Measurements from ENCODE around the gene KIRREL1. TPM values are rescaled to one million over a fixed set of nuclear protein-coding genes. Genes with fewer than 3 reads are reported as not detected.

KIRREL1 gene
- total RNA-seq, 1 experiment from 2014 or later: 211 TPM

GRCh38 chr1:158025576-158026230 is 32.3 kb downstream of the KIRREL1 start:
- no peak for DNase-seq (ENCODE audit: low spot score)
- ChIA-PET CTCF (no interaction called here), POLR2A (ENCODE audit: low non-redundant PET) (no interaction called here)
- Histone ChIP-seq H3K4me3 (ENCODE audit: low read depth, low read length, poor library complexity, severe bottlenecking) (no peak overlapping the region), H3K27ac (ENCODE audit: low read depth, low read length, poor library complexity, severe bottlenecking) (peak overlapping the region; percentile 44), H3K27me3 (replicated peaks; ENCODE audit: insufficient read depth, low read depth, low read length, poor library complexity) (no peaks in the 10 kb centered on the region), H3K4me1 (ENCODE audit: insufficient read depth, low read length, poor library complexity, severe bottlenecking) (peaks cover 49% of the 10 kb centered on the region), H3K36me3 (ENCODE audit: insufficient read depth, low read length, poor library complexity, severe bottlenecking) (peaks cover 29% of the 10 kb centered on the region), H3K9me3 (ENCODE audit: low read depth, low read length, poor library complexity, severe bottlenecking) (no peaks in the 10 kb centered on the region)
- BruUV-seq (replicated peaks): no TSS peak
- no peak for TF ChIP-seq CTCF (conservative IDR thresholded peaks at IDR 0.05; ENCODE audit: low read depth, low read length)
- no peak for TF ChIP-seq EZH2 (IDR thresholded peaks at IDR 0.05; ENCODE audit: borderline replicate concordance, low read depth, low read length, poor library complexity, severe bottlenecking)
- intact Hi-C loops (cut with micrococcal nuclease; ENCODE audit: unreplicated experiment): no loop called here

- no peak for DNase-seq (ENCODE audit: low spot score)
- Histone ChIP-seq H3K27ac (ENCODE audit: low read depth, low read length, poor library complexity, severe bottlenecking) (no peak overlapping the region), H3K4me3 (ENCODE audit: low read depth, low read length, poor library complexity, severe bottlenecking) (no peak overlapping the region), H3K4me1 (ENCODE audit: insufficient read depth, low read length, poor library complexity, severe bottlenecking) (peaks cover 40% of the 10 kb centered on the region), H3K27me3 (replicated peaks; ENCODE audit: insufficient read depth, low read depth, low read length, poor library complexity) (no peaks in the 10 kb centered on the region), H3K9me3 (ENCODE audit: low read depth, low read length, poor library complexity, severe bottlenecking) (no peaks in the 10 kb centered on the region), H3K36me3 (ENCODE audit: insufficient read depth, low read length, poor library complexity, severe bottlenecking) (peaks cover 39% of the 10 kb centered on the region)
- ChIA-PET CTCF (no interaction called here), POLR2A (ENCODE audit: low non-redundant PET) (no interaction called here)
- intact Hi-C loops (cut with micrococcal nuclease; ENCODE audit: unreplicated experiment): no loop called here
- no peak for TF ChIP-seq CTCF (conservative IDR thresholded peaks at IDR 0.05; ENCODE audit: low read depth, low read length)
- no TSS peak for BruUV-seq (replicated peaks)
Measured at GRCh38 chr1:158026651-158027050, 33.2 kb downstream of the KIRREL1 start.

GRCh38 chr1:158027508-158027907 is 34.1 kb downstream of the KIRREL1 start:
- Histone ChIP-seq H3K4me1 (ENCODE audit: insufficient read depth, low read length, poor library complexity, severe bottlenecking) (peaks cover 31% of the 10 kb centered on the region), H3K9me3 (ENCODE audit: low read depth, low read length, poor library complexity, severe bottlenecking) (no peaks in the 10 kb centered on the region), H3K27me3 (replicated peaks; ENCODE audit: insufficient read depth, low read depth, low read length, poor library complexity) (no peaks in the 10 kb centered on the region), H3K36me3 (ENCODE audit: insufficient read depth, low read length, poor library complexity, severe bottlenecking) (peaks cover 47% of the 10 kb centered on the region), H3K4me3 (ENCODE audit: low read depth, low read length, poor library complexity, severe bottlenecking) (no peak overlapping the region), H3K27ac (ENCODE audit: low read depth, low read length, poor library complexity, severe bottlenecking) (peak overlapping the region; percentile 6)
- BruUV-seq (replicated peaks): no TSS peak
- no peak for DNase-seq (ENCODE audit: low spot score)
- intact Hi-C loops (cut with micrococcal nuclease; ENCODE audit: unreplicated experiment): no loop called here
- TF ChIP-seq EZH2 (IDR thresholded peaks at IDR 0.05; ENCODE audit: borderline replicate concordance, low read depth, low read length, poor library complexity, severe bottlenecking): no peak
- TF ChIP-seq CTCF (conservative IDR thresholded peaks at IDR 0.05; ENCODE audit: low read depth, low read length): no peak
- ChIA-PET POLR2A (ENCODE audit: low non-redundant PET) (no interaction called here), CTCF (no interaction called here)
